Activated T-helper 2 cell treated with anti-CD3 and anti-CD28 coated beads, Interferon-gamma antibody, Interleukin-2, Interleukin-4, amounts not matched to agents 10 μg/mL and 5 μg/mL and 100 μg/mL, durations not matched to agents 14 hours and 24 hours and 36 hours (primary cell): Measurements from ENCODE around the gene GLP1R. TPM values are rescaled to one million over a fixed set of nuclear protein-coding genes. Genes with fewer than 3 reads are reported as not detected.

Source experiments
- DNase-seq: peaks from one replicate; pipeline ENCODE4 v3.0.0; 2021; ENCODE audit warnings: low spot score
- H3K27ac Mint-ChIP-seq: one replicate; pipeline ENCODE4 v1.8.0; 2021; ENCODE audit warnings: mixed read lengths
- H3K27me3 Mint-ChIP-seq: one replicate; pipeline ENCODE4 v1.8.0; 2021; ENCODE audit warnings: low read depth, mixed read lengths
- H3K36me3 Mint-ChIP-seq: one replicate; pipeline ENCODE4 v1.8.0; 2021; ENCODE audit warnings: low read depth, mixed read lengths
- H3K4me1 Mint-ChIP-seq: one replicate; pipeline ENCODE4 v1.8.0; 2021; ENCODE audit warnings: low read depth, mixed read lengths
- H3K4me3 Mint-ChIP-seq: one replicate; pipeline ENCODE4 v1.8.0; 2021; ENCODE audit warnings: low read depth, mild to moderate bottlenecking, moderate library complexity, mixed read lengths
- H3K9me3 Mint-ChIP-seq: one replicate; pipeline ENCODE4 v1.8.0; 2021; ENCODE audit warnings: mixed read lengths
- intact Hi-C: fragments of 100-400 bp; cut with micrococcal nuclease; formaldehyde crosslinking; loops from one replicate; pipeline ENCODE4 v1.15.1; 2023
- total RNA-seq: library from RNA; stranded (reverse); gene quantifications from 2 replicates; pipeline ENCODE4 v1.2.3, GENCODE V29; 2022

Gene GLP1R
- total RNA-seq, 1 donor from 2014 or later: 0.05 TPM

DNA sequence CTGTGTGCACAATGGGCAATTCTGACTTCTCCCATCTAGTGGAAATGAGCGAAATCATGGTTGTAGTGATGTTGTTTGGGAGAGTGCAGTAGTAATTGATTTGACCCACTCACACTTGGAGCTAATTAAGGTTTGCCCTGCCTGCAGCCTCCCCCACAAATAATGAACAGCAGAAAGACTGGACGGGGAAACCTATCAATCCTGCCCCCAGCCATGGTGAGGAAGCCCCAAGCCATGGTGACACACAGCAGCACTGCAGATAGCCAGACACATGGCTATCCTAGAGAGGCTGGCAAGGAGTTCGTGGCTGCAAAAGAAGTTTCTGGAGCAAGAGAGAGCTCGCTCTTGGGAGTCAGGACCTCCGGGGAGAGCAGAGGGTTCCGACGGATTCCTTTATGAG, 38.6 kb downstream of the GLP1R start:
- intact Hi-C loops: loop anchor here (2.0 to 10.0 kb wide), 5 partner anchors 50 to 216 kb away; partner anchors contain the start of gene KCNK5
- no peak overlapping the region for H3K4me3 Mint-ChIP-seq
- H3K27ac Mint-ChIP-seq: no peak overlapping the region
- H3K27me3 Mint-ChIP-seq: peaks cover 50% of the 10 kb centered on the region
- H3K4me1 Mint-ChIP-seq: peaks cover 40% of the 10 kb centered on the region
- no peaks in the 10 kb centered on the region for H3K9me3 Mint-ChIP-seq
- no peak for DNase-seq
- no peaks in the 10 kb centered on the region for H3K36me3 Mint-ChIP-seq

GRCh38 chr6:39088331-39088730, 39.8 kb downstream of the GLP1R start:
- intact Hi-C loops: loop anchor here (5.0 to 10.0 kb wide), 4 partner anchors 51 to 211 kb away; partner anchors contain the start of gene KCNK5
- Mint-ChIP-seq H3K4me1 (peaks cover 34% of the 10 kb centered on the region), H3K9me3 (no peaks in the 10 kb centered on the region), H3K4me3 (no peak overlapping the region), H3K27me3 (peaks cover 54% of the 10 kb centered on the region), H3K27ac (no peak overlapping the region), H3K36me3 (no peaks in the 10 kb centered on the region)
- DNase-seq: no peak

DNA sequence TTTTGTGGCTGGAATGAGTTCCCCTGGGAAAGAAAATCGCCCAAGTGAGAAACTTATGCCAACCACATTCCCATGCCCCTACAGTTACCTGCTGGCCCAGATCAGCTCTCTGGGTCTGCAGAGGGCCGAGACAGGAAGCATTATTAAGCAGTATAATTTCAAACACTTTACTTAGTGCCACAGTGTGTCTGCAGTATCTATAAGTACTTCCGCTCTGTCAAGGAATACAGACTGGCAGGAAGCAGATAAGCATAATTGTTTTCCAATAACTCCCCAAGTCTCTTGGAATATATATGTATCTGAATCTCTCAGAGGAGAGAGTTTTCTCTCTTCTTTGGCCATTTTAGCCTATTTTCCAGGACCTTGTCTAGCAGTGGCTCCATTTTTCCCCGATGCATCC, 41.5 kb downstream of the GLP1R start:
- no peak for DNase-seq
- intact Hi-C loops: no loop called here
- no peak overlapping the region for H3K4me3 Mint-ChIP-seq
- no peaks in the 10 kb centered on the region for H3K9me3 Mint-ChIP-seq
- no peaks in the 10 kb centered on the region for H3K36me3 Mint-ChIP-seq
- H3K4me1 Mint-ChIP-seq: peaks cover 28% of the 10 kb centered on the region
- no peak overlapping the region for H3K27ac Mint-ChIP-seq
- H3K27me3 Mint-ChIP-seq: peaks cover 53% of the 10 kb centered on the region

DNA sequence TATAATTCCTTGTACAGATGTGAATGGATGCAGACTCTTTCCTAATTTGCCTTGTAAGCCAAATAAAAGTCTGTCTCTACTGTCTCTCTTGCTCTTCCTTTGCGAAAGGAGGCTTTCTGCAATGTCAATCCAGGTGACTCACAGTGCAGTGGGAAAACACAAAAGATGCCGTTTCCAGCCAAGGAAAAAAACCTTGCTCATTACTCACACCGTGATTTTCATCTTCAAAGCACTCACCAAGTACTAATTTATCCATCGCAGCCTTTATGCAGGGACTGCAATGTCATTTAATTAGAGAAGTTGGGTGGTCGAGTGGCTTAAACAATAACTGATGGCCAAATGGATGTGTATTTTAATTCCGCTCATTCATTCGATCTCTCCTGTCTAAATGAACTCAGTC, 42.6 kb downstream of the GLP1R start:
- Mint-ChIP-seq H3K27ac (no peak overlapping the region), H3K4me3 (no peak overlapping the region), H3K36me3 (no peaks in the 10 kb centered on the region), H3K4me1 (peaks cover 19% of the 10 kb centered on the region), H3K27me3 (peaks cover 51% of the 10 kb centered on the region), H3K9me3 (no peaks in the 10 kb centered on the region)
- DNase-seq: no peak
- intact Hi-C loops: no loop called here

DNA sequence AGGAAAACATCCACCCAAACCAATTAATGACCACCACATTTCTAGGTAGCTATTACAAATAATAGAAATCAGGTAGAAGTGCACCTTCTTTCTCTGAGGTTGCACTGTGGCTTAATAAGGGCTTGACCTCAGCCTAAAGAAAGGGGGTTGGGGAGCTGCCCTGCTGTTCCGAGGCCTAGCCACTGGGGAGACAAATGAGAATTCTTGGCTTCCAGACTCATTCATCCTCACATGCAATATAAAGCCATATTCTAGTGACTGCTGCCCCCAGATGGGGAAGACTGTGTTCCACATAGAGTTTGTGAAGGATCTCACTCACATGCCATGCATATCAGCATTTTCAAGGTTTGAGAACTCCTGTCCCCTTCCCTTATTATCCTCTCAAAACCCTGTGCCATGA, 43.5 kb downstream of the GLP1R start:
- peaks cover 51% of the 10 kb centered on the region for H3K27me3 Mint-ChIP-seq

DNA sequence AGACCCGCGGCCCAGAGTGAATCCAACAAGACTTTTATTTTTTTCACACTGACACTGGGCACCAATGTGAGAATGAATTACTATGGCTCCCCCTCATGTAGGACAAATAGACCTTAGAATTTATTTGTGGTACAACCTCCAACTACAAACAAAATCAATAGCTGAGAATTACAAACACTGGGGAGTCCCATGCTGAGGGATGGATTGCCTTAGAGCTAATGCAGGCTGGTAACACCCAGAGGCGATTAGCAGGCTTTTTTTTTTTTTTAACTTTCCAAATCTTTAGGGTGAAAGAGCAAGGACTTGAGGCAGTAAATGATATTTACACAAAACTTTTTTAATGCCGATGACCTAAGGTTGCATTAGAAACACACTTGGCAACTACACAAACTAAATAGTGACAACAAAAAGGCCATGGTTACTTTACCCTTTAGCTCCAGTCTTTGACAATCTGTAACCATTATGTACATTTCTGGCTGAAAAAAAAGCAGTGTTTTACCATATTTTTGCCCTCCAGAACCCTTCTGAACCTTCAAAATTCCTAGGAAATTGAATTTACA, 44.6 kb downstream of the GLP1R start:
- no peak overlapping the region for H3K27ac Mint-ChIP-seq
- intact Hi-C loops: no loop called here
- H3K4me3 Mint-ChIP-seq: no peak overlapping the region
- no peaks in the 10 kb centered on the region for H3K36me3 Mint-ChIP-seq
- no peak for DNase-seq
- H3K9me3 Mint-ChIP-seq: no peaks in the 10 kb centered on the region
- H3K4me1 Mint-ChIP-seq: peaks cover 8% of the 10 kb centered on the region
- peaks cover 41% of the 10 kb centered on the region for H3K27me3 Mint-ChIP-seq

More for the DNA sequence above, 43.5 kb downstream of the GLP1R start:
- intact Hi-C loops: no loop called here
- H3K27ac Mint-ChIP-seq: no peak overlapping the region
- no peaks in the 10 kb centered on the region for H3K36me3 Mint-ChIP-seq
- no peaks in the 10 kb centered on the region for H3K9me3 Mint-ChIP-seq
- H3K4me1 Mint-ChIP-seq: peaks cover 10% of the 10 kb centered on the region
- DNase-seq: no peak
- H3K4me3 Mint-ChIP-seq: no peak overlapping the region

- intact Hi-C loops: no loop called here
- Mint-ChIP-seq H3K36me3 (no peaks in the 10 kb centered on the region), H3K4me3 (no peak overlapping the region), H3K4me1 (peaks cover 4% of the 10 kb centered on the region), H3K27me3 (peaks cover 22% of the 10 kb centered on the region), H3K27ac (no peak overlapping the region), H3K9me3 (no peaks in the 10 kb centered on the region)
- DNase-seq: no peak
Measured at GRCh38 chr6:39095578-39095977, 47.0 kb downstream of the GLP1R start.

GRCh38 chr6:39100358-39100757, 51.8 kb downstream of the GLP1R start:
- Mint-ChIP-seq H3K36me3 (peaks cover 28% of the 10 kb centered on the region), H3K27me3 (no peaks in the 10 kb centered on the region), H3K9me3 (no peaks in the 10 kb centered on the region), H3K27ac (no peak overlapping the region), H3K4me3 (no peak overlapping the region), H3K4me1 (peaks cover 12% of the 10 kb centered on the region)
- DNase-seq: no peak
- intact Hi-C loops: no loop called here

DNA sequence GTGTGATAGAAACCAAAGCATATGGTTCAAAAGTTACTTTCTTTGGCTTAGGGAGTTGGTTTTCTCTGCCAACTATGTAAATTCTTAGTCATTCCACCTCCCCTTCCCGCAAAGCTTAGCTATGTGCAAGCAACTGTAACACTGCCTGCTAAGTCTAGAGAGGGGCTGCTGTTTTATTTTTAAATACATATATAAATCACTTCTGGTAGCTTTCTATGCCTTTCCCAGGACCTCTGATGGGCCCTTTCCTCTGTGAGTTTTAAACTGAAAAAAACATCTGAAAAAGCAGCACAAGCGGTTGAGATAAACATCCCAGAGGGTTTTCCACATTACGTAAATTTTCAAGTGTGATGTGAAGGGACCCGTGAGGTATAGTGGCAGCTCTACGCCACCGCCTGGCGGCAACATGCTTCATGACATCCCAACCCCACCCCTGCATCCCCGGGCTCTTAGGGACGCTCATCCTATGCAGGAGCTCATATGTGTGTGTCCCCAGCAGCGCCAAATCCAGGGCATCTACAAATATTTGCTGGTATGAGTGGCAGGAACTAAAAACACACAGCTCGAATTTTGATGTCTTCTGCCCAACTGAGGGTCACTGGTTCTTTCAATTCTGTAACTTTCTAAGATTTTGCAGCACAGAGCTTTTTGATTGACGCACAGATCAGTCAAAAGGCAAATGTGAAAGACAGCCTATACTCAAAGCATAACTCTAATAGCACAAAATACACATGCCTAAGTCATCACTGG, 53.7 kb downstream of the GLP1R start:
- DNase-seq: no peak
- H3K27me3 Mint-ChIP-seq: no peaks in the 10 kb centered on the region
- peaks cover 19% of the 10 kb centered on the region for H3K4me1 Mint-ChIP-seq
- H3K9me3 Mint-ChIP-seq: no peaks in the 10 kb centered on the region
- H3K4me3 Mint-ChIP-seq: no peak overlapping the region
- H3K36me3 Mint-ChIP-seq: peaks cover 43% of the 10 kb centered on the region
- intact Hi-C loops: no loop called here
- no peak overlapping the region for H3K27ac Mint-ChIP-seq

DNA sequence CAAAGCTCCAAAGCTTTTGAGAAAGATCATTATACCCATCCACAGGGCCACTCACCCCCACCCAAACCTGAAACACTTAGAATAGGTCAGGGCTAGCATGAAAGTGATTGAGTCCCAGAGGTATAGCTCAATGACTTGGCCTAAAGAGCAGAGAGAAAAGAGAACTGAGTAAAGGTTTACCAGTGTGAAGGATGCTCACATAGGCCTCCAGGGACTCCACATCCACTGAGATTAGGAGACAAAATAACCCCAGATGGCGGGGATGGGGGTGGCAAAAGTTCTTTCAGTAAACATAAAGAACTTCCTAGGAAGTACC, 54.2 kb downstream of the GLP1R start:
- Mint-ChIP-seq H3K36me3 (peaks cover 48% of the 10 kb centered on the region), H3K27ac (no peak overlapping the region), H3K9me3 (no peaks in the 10 kb centered on the region), H3K4me1 (peaks cover 22% of the 10 kb centered on the region), H3K27me3 (no peaks in the 10 kb centered on the region), H3K4me3 (no peak overlapping the region)
- intact Hi-C loops: no loop called here
- DNase-seq: no peak

DNA sequence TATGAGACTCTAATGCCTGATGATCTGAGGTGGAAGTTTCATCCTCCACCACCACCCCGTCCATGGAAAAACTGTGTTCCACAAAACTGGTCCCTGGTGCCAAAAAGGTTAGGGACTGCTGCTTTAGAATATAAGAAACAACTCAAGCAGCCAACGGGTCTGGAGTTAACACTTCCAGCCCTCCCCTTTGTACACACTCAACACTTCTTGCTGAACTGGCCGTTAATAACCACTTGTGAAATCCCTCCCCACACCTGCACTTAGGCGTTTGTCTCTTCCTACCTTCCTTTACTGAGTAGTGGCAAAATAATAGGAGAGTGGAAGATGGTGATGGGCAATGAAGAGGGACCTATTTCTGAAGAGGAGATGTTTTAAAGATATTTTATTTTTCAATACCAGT, 55.9 kb downstream of the GLP1R start:
- no peaks in the 10 kb centered on the region for H3K9me3 Mint-ChIP-seq
- H3K27ac Mint-ChIP-seq: no peak overlapping the region
- peaks cover 31% of the 10 kb centered on the region for H3K4me1 Mint-ChIP-seq
- DNase-seq: no peak
- no peak overlapping the region for H3K4me3 Mint-ChIP-seq
- intact Hi-C loops: no loop called here
- H3K27me3 Mint-ChIP-seq: no peaks in the 10 kb centered on the region
- H3K36me3 Mint-ChIP-seq: peaks cover 61% of the 10 kb centered on the region

GRCh38 chr6:39107034-39107433, 58.5 kb downstream of the GLP1R start:
- DNase-seq: no peak
- H3K4me1 Mint-ChIP-seq: peaks cover 42% of the 10 kb centered on the region
- intact Hi-C loops: no loop called here
- no peaks in the 10 kb centered on the region for H3K27me3 Mint-ChIP-seq
- H3K4me3 Mint-ChIP-seq: no peak overlapping the region
- no peak overlapping the region for H3K27ac Mint-ChIP-seq
- peaks cover 72% of the 10 kb centered on the region for H3K36me3 Mint-ChIP-seq
- no peaks in the 10 kb centered on the region for H3K9me3 Mint-ChIP-seq

GRCh38 chr6:39107641-39108040, 59.1 kb downstream of the GLP1R start:
- no peak for DNase-seq
- H3K9me3 Mint-ChIP-seq: no peaks in the 10 kb centered on the region
- peaks cover 75% of the 10 kb centered on the region for H3K36me3 Mint-ChIP-seq
- H3K4me3 Mint-ChIP-seq: no peak overlapping the region
- no peaks in the 10 kb centered on the region for H3K27me3 Mint-ChIP-seq
- no peak overlapping the region for H3K27ac Mint-ChIP-seq
- H3K4me1 Mint-ChIP-seq: peaks cover 47% of the 10 kb centered on the region
- intact Hi-C loops: no loop called here
